ENCODE data around the gene TBC1D22B. TPM values are rescaled to one million over a fixed set of nuclear protein-coding genes. Genes with fewer than 3 reads are reported as not detected.
A peak's percentile ranks its signal among the peaks of the same experiment; 100 is the strongest.

TBC1D22B gene
- total and polyA plus RNA-seq, 2 experiments from 2014 or later, result 9.1 to 19.9 TPM

DNA sequence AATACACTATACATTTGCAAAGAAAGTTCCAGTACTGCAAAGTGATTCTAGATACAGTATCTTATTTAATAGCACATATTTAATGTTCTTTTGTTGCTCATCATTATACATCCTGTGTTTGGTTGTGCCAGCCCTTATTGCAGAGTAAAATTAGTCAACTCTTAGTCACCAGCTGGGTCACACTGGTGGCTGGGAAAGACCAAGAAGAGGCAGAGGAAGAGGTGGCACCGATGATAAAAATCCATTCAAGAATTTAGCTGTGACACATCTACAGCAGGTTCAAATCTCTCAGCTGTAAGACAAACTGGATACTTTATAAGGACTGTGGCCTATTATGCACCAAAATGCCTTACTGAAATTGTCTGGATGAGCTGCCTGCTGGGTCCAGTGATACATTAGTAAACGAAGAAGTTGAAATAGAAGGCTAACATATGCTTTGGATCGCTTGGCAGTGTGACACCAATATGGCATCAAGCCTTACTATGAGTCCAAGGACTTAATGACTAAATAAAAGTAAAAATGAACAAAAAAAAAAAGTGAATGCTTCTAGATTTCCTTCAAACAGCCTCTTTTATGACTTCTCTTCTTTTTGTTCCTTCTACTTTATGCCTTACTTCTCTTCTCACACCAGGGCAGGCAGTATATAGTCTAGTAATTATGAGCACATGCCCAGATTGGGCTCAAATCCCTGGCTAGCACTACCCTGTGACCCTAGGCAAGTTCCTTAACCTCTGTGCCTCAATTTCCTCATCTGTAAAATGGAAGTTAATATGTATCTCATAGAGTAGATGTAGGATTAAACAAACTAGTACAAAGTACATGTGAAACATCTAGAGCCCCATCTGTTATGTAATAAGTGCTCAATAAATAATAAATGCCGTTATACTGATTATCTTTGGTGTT is 66.8 kb downstream of the TBC1D22B start:
- no peak overlapping the region for H2AFZ ChIP-seq
- peaks cover 3% of the 10 kb centered on the region for H3K4me1 Mint-ChIP-seq
- no peak overlapping the region for H3K4me3 ChIP-seq
- no peaks in the 10 kb centered on the region for H3K4me1 ChIP-seq (ENCODE audit: insufficient read depth)
- no peak overlapping the region for H3K27ac Mint-ChIP-seq
- H3K27me3 Mint-ChIP-seq (ENCODE audit: insufficient read depth, low read depth, poor library complexity), result peaks cover 5% of the 10 kb centered on the region
- H3F3A ChIP-seq (replicated peaks; ENCODE audit: low read depth), result 0 out of 2 replicates have a peak, but pooled peaks cover 4% of the 10 kb centered on the region
- no peak for TF ChIP-seq ZNF462 (CRISPR knock-in tag; IDR thresholded peaks at IDR 0.05)
- no peak for TF ChIP-seq JUNB (IDR thresholded peaks at IDR 0.05; ENCODE audit: unreplicated experiment)
- TF ChIP-seq CTCF (conservative IDR thresholded peaks at IDR 0.05; ENCODE audit: low read depth in 2 of 2), result no peak
- TF ChIP-seq ZNF114 (CRISPR knock-in tag; IDR thresholded peaks at IDR 0.05), result no peak
- TF ChIP-seq EZH2 (IDR thresholded peaks at IDR 0.05; ENCODE audit: low read depth, unreplicated experiment), result no peak
- TF ChIP-seq, protein P1, sequence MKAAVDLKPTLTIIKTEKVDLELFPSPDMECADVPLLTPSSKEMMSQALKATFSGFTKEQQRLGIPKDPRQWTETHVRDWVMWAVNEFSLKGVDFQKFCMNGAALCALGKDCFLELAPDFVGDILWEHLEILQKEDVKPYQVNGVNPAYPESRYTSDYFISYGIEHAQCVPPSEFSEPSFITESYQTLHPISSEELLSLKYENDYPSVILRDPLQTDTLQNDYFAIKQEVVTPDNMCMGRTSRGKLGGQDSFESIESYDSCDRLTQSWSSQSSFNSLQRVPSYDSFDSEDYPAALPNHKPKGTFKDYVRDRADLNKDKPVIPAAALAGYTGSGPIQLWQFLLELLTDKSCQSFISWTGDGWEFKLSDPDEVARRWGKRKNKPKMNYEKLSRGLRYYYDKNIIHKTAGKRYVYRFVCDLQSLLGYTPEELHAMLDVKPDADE (IDR thresholded peaks at IDR 0.05), result no peak
- TF ChIP-seq POLR2AphosphoS5 (IDR thresholded peaks at IDR 0.05; ENCODE audit: low read depth), result no peak
- no peak for TF ChIP-seq ZNF331 (CRISPR knock-in tag; IDR thresholded peaks at IDR 0.05; ENCODE audit: low read depth)
- TF ChIP-seq EZH2phosphoT487 (IDR thresholded peaks at IDR 0.05; ENCODE audit: unreplicated experiment), result no peak
- TF ChIP-seq STAT1 (IDR thresholded peaks at IDR 0.05; ENCODE audit: unreplicated experiment), result no peak
- no peak for TF ChIP-seq NANOG (IDR thresholded peaks at IDR 0.05; ENCODE audit: borderline replicate concordance)
- TF ChIP-seq, protein P2, sequence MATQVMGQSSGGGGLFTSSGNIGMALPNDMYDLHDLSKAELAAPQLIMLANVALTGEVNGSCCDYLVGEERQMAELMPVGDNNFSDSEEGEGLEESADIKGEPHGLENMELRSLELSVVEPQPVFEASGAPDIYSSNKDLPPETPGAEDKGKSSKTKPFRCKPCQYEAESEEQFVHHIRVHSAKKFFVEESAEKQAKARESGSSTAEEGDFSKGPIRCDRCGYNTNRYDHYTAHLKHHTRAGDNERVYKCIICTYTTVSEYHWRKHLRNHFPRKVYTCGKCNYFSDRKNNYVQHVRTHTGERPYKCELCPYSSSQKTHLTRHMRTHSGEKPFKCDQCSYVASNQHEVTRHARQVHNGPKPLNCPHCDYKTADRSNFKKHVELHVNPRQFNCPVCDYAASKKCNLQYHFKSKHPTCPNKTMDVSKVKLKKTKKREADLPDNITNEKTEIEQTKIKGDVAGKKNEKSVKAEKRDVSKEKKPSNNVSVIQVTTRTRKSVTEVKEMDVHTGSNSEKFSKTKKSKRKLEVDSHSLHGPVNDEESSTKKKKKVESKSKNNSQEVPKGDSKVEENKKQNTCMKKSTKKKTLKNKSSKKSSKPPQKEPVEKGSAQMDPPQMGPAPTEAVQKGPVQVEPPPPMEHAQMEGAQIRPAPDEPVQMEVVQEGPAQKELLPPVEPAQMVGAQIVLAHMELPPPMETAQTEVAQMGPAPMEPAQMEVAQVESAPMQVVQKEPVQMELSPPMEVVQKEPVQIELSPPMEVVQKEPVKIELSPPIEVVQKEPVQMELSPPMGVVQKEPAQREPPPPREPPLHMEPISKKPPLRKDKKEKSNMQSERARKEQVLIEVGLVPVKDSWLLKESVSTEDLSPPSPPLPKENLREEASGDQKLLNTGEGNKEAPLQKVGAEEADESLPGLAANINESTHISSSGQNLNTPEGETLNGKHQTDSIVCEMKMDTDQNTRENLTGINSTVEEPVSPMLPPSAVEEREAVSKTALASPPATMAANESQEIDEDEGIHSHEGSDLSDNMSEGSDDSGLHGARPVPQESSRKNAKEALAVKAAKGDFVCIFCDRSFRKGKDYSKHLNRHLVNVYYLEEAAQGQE (IDR thresholded peaks at IDR 0.05; ENCODE audit: unreplicated experiment), result no peak
- TF ChIP-seq CREB1 (CRISPR knock-in tag; IDR thresholded peaks at IDR 0.05; ENCODE audit: low read depth), result no peak
- no peak overlapping the region for H3K4me3 Mint-ChIP-seq
- no peaks in the 10 kb centered on the region for H3K9me2 ChIP-seq (ENCODE audit: insufficient read depth)
- no peaks in the 10 kb centered on the region; the same call in 1 of the 2 replicates for H4K20me1 ChIP-seq (replicated peaks; ENCODE audit: insufficient read depth)
- 0 out of 2 replicates have a peak overlapping the region, but pooled peaks have one; percentile 6 for H3K27ac ChIP-seq (ENCODE audit: low read depth)
- DNase-seq (ENCODE audit: low spot score) (no peak), ATAC-seq (no peak)
- H3K9me3 Mint-ChIP-seq, result no peaks in the 10 kb centered on the region
- peaks cover 18% of the 10 kb centered on the region for H3K36me3 Mint-ChIP-seq (ENCODE audit: low read depth)
- H3K79me2 ChIP-seq (replicated peaks; ENCODE audit: insufficient read depth), result no peaks in the 10 kb centered on the region
- H3K4me2 ChIP-seq, result no peak overlapping the region
- no peaks in the 10 kb centered on the region; the same call in 1 of the 2 replicates for H3K36me3 ChIP-seq (ENCODE audit: insufficient read depth)
- no peaks in the 10 kb centered on the region for H3K27me3 ChIP-seq (ENCODE audit: insufficient read depth)
